ENCODE results near the gene RNU1-2.

DNA sequence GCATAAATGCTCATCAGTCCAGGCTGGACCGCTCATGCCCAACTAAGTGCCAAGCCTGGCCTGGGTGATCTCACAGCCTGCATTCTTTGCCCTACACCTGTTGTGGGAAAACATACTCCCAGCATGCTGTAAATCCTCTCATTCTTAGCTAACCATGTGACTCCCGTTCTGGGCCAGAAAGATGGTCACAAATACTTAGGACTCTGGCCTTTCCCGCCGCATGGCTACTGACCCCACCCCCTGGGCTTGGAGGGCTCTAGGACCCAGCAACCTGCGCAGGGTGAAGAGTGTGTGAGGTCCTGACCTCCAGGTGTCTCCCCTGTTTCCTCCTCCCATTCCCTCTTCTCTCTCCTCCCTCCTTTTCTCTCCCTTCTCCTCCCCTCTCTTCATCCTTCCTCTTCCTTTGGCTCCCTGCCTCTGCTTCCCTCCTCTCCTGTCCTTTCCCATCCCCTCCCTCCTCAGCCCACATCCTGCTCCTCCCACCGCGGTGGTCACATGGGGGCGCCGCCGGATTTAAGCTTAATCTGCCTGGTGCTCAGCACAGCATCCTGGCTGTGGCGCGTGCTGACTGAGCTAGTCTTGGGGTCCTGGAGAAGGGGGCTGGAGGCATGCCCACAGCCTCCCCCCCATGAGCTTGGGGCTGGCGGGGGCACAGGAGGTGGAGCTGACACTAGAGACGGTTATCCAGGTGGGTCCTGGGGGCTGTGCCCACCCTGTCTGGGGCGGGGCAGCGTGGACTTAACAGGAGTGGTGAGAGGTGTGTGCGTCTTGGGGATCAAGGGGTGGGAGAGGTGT lies 25.8 kb downstream of the RNU1-2 start, which contains the start of gene CROCC:
- TF ChIP-seq, protein P1, sequence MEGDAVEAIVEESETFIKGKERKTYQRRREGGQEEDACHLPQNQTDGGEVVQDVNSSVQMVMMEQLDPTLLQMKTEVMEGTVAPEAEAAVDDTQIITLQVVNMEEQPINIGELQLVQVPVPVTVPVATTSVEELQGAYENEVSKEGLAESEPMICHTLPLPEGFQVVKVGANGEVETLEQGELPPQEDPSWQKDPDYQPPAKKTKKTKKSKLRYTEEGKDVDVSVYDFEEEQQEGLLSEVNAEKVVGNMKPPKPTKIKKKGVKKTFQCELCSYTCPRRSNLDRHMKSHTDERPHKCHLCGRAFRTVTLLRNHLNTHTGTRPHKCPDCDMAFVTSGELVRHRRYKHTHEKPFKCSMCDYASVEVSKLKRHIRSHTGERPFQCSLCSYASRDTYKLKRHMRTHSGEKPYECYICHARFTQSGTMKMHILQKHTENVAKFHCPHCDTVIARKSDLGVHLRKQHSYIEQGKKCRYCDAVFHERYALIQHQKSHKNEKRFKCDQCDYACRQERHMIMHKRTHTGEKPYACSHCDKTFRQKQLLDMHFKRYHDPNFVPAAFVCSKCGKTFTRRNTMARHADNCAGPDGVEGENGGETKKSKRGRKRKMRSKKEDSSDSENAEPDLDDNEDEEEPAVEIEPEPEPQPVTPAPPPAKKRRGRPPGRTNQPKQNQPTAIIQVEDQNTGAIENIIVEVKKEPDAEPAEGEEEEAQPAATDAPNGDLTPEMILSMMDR (IDR thresholded peaks at IDR 0.05): no peak
- no peak for TF ChIP-seq POLR2A (IDR thresholded peaks at IDR 0.05)
